Ectodermal cell (in vitro differentiated cells): ENCODE measurements around the gene AGMO.

Experiments used
- H3K27ac ChIP-seq: 2 replicates; pipeline ENCODE4 v1.7.0; 2013; ENCODE audit warnings: mild to moderate bottlenecking, low read depth, low read length; ENCODE audit not compliant: insufficient read depth, poor library complexity, severe bottlenecking
- H3K27me3 ChIP-seq: 2 replicates; pipeline ENCODE4 v1.7.0; 2013; ENCODE audit warnings: mild to moderate bottlenecking, low read length; ENCODE audit not compliant: insufficient read depth, control insufficient read depth, poor library complexity, severe bottlenecking
- H3K36me3 ChIP-seq: one replicate; pipeline ENCODE4 v1.7.0; 2013; ENCODE audit warnings: low read length; ENCODE audit not compliant: control insufficient read depth, insufficient read depth
- H3K4me1 ChIP-seq: one replicate; pipeline ENCODE4 v1.7.0; 2013; ENCODE audit warnings: low read length; ENCODE audit not compliant: control insufficient read depth, insufficient read depth
- H3K4me3 ChIP-seq: 2 replicates; pipeline ENCODE4 v1.7.0; 2013; ENCODE audit warnings: low read depth, low read length, control low read depth; ENCODE audit not compliant: insufficient read depth
- H3K9me3 ChIP-seq: 2 replicates; pipeline ENCODE4 v1.7.0; 2013; ENCODE audit warnings: mild to moderate bottlenecking, low read length, moderate library complexity; ENCODE audit not compliant: control insufficient read depth
- WGBS, 2 experiments: methylation state at CpG; one replicate each; pipeline ENCODE4 v1.1.7; 2013; ENCODE audit warnings: missing lambda C conversion rate in 2 of 2; 5-methylcytosine and 5-hydroxymethylcytosine counted together

Gene AGMO

DNA sequence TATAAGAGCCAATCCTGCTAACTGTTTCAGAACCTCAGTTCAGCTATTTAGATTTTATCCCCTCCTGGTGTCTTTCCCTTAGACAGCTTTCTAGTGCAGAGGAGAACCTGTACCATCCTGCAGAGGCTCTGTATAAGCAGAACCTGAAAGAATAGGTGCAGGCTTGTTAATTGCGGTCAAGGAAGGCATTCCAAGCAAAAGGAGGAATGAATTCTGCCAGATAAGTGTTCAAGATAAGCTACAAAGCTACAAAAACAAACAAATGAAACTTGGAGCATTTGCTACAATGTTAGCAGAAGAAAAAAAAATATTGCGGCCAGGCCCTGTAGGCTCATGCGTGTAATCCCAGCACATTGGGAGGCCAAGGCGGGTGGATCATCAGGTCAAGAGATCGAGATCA is 32.6 kb upstream of the AGMO start:
- 86% methylated on average over 5 of the region's 5 CpGs for WGBS, 2 experiments
- Histone ChIP-seq H3K36me3 (no peaks in the 10 kb centered on the region), H3K4me3 (no peak overlapping the region), H3K27me3 (no peaks in the 10 kb centered on the region), H3K9me3 (no peaks in the 10 kb centered on the region), H3K27ac (no peak overlapping the region), H3K4me1 (no peaks in the 10 kb centered on the region)

DNA sequence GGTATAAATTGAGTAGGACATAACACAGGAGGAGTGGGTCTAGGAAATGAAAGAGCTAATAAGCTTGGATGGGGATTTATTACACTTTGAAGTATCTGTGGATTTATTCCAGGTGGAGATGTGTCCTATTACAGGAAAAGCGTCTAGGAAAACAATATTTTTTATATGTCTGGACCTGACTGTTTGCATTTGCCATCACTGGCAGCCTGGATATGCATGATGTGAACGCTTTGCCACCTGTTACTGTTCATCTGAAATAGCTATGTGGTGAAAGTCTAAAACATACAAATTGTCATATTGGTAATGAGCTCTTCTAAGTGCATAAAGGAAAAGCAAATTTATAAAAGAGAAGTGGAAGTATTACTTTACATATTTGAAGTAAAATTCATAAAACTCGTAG is 31.6 kb upstream of the AGMO start:
- no peaks in the 10 kb centered on the region for H3K4me1 ChIP-seq
- no peaks in the 10 kb centered on the region for H3K36me3 ChIP-seq
- no peaks in the 10 kb centered on the region for H3K27me3 ChIP-seq
- no peaks in the 10 kb centered on the region for H3K9me3 ChIP-seq
- 92 to 93% methylated on average over 3 of the region's 3 CpGs for WGBS, 2 experiments
- H3K27ac ChIP-seq = no peak overlapping the region
- no peak overlapping the region for H3K4me3 ChIP-seq

DNA sequence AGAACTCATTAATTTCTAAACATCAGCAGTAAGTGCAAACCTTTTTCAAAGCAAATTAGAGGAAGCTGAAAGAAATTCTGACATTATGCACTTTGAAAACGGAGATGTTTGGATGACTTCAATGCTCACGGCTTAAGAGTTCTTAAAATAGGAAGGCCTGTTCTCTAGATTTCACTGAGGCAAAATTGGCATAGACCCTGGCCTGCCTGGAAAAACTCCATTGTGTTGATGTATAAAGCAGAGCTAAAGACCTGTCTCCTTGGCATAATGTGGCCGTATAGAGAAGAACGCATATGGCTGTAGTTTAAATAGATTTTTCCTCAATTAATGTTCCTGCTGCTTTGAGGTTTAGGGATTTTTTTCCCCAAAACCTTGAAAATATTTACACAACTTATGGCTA is 24.5 kb upstream of the AGMO start:
- H3K9me3 ChIP-seq = no peaks in the 10 kb centered on the region
- 94% methylated on average over 4 of the region's 4 CpGs for WGBS, 2 experiments
- no peak overlapping the region for H3K27ac ChIP-seq
- no peaks in the 10 kb centered on the region for H3K27me3 ChIP-seq
- no peaks in the 10 kb centered on the region for H3K4me1 ChIP-seq
- no peaks in the 10 kb centered on the region for H3K36me3 ChIP-seq
- H3K4me3 ChIP-seq = no peak overlapping the region

DNA sequence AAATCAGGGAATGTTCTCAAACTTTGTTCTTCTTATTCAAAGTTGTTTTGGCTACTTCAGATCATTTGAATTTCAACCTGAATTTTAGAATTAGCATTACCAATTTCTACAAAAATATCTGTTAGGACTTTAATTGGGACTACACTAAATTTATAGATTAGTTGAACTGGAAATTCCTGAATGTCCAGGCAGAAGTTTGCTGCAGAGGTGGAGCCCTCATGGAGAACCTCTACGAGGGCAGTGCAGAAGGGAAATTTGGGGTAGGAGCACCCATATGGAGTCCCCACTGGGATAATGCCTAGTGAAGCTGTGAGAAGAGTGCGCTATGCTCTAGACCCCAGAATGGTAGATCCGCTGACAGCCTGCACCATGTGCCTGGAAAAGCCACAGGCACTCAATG is 22.8 kb upstream of the AGMO start:
- no peaks in the 10 kb centered on the region for H3K9me3 ChIP-seq
- no peak overlapping the region for H3K4me3 ChIP-seq
- H3K4me1 ChIP-seq = no peaks in the 10 kb centered on the region
- no peaks in the 10 kb centered on the region for H3K36me3 ChIP-seq
- H3K27ac ChIP-seq = no peak overlapping the region
- no peaks in the 10 kb centered on the region for H3K27me3 ChIP-seq
- WGBS, 2 experiments = 94 to 96% methylated on average over 3 of the region's 3 CpGs

DNA sequence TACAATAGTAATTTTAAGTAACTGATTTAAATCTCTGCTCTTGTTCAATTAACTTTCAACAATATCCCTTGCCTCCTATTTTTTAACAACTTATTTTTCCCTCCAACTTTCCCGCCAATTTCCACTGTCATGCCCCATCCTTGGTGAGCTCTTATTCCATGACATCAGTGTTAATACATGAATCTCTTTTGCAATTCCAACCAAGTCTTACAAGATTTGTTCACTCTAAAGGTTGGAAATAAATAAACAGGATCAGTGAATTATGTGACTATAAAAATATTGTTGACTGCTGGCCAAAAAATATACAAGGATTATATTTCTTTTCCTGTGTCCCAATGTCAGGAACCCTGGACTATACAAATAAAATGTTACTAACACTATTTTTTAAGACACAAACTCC is 21.0 kb upstream of the AGMO start:
- H3K4me1 ChIP-seq = no peaks in the 10 kb centered on the region
- H3K9me3 ChIP-seq = no peaks in the 10 kb centered on the region
- WGBS, 2 experiments = 91 to 98% methylated on average over 1 of the region's 1 CpG
- H3K27me3 ChIP-seq = no peaks in the 10 kb centered on the region
- H3K4me3 ChIP-seq = no peak overlapping the region
- no peak overlapping the region for H3K27ac ChIP-seq
- no peaks in the 10 kb centered on the region for H3K36me3 ChIP-seq

DNA sequence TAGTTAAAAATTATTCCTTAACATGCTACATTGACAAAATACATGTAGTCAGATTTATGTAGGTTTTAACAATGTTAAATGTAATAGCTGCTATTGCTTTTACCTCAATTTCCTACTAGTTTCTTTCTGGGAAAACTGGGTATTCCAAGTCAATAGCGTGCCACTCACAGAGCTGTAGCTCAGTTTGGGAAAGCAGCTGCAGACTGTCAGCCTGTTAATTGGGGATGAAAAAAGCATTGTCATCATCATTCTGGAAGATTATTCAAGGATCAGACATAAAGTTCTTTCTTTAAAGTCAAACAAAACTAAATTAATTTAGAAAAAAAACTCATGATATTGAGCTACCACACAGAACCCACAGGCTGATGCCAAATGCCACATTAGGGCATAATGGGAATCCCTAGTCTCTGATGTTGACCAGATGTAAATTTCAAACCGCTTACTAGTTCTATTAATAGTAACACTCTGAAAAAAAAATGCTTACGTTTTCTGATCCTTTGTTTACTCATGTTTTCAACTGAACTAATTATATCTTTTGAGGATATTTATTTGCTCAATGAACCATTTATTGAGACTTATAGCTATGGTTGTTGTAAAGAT is 19.6 kb upstream of the AGMO start:
- no peaks in the 10 kb centered on the region for H3K9me3 ChIP-seq
- H3K4me1 ChIP-seq = no peaks in the 10 kb centered on the region
- 92 to 96% methylated on average over 2 of the region's 3 CpGs for WGBS, 2 experiments
- H3K27ac ChIP-seq = no peak overlapping the region
- H3K4me3 ChIP-seq = no peak overlapping the region
- no peaks in the 10 kb centered on the region for H3K36me3 ChIP-seq
- H3K27me3 ChIP-seq = no peaks in the 10 kb centered on the region

- H3K4me3 ChIP-seq = no peak overlapping the region
- H3K36me3 ChIP-seq = no peaks in the 10 kb centered on the region
- H3K4me1 ChIP-seq = no peaks in the 10 kb centered on the region
- H3K27me3 ChIP-seq = no peaks in the 10 kb centered on the region
- WGBS, 2 experiments = 94 to 98% methylated on average over 3 of the region's 3 CpGs
- no peak overlapping the region for H3K27ac ChIP-seq
- no peaks in the 10 kb centered on the region for H3K9me3 ChIP-seq
Observed at GRCh38 chr7:15580604-15581351, 19.0 kb upstream of the AGMO start.

- Histone ChIP-seq H3K27me3 (no peaks in the 10 kb centered on the region), H3K4me3 (no peak overlapping the region), H3K4me1 (no peaks in the 10 kb centered on the region), H3K27ac (no peak overlapping the region), H3K36me3 (no peaks in the 10 kb centered on the region), H3K9me3 (no peaks in the 10 kb centered on the region)
- 95% methylated on average over 2 of the region's 2 CpGs; no CpG with 5 or more reads in 1 of the 2 experiments for WGBS, 2 experiments
Observed at GRCh38 chr7:15577600-15577999, 15.8 kb upstream of the AGMO start.

- WGBS, 2 experiments = 85 to 96% methylated on average over 3 of the region's 3 CpGs
- H3K9me3 ChIP-seq = no peaks in the 10 kb centered on the region
- H3K27me3 ChIP-seq = no peaks in the 10 kb centered on the region
- H3K4me1 ChIP-seq = no peaks in the 10 kb centered on the region
- no peaks in the 10 kb centered on the region for H3K36me3 ChIP-seq
- H3K4me3 ChIP-seq = no peak overlapping the region
- H3K27ac ChIP-seq = no peak overlapping the region
Observed at GRCh38 chr7:15571301-15571878, 9.6 kb upstream of the AGMO start.

- Histone ChIP-seq H3K36me3 (no peaks in the 10 kb centered on the region), H3K4me1 (no peaks in the 10 kb centered on the region), H3K9me3 (no peaks in the 10 kb centered on the region), H3K27me3 (no peaks in the 10 kb centered on the region), H3K4me3 (no peak overlapping the region), H3K27ac (no peak overlapping the region)
- WGBS, 2 experiments = 85 to 94% methylated on average over 1 to 2 of the region's 2 CpGs
Observed at GRCh38 chr7:15567652-15568051, 5.8 kb upstream of the AGMO start.
